Head of caudate nucleus (tissue), 42 donors: ENCODE measurements around the gene PLXNB3.

Experiments used
- DNase-seq, 42 donors: peaks; one replicate each; pipeline versions ENCODE4 v3.0.0 to v3.0.0-alpha.2; 2020 to 2021; ENCODE audit warnings: mixed read lengths in 7 of 42
- intact Hi-C: fragments of 100-400 bp; cut with DNase I; formaldehyde crosslinking; loops from one replicate; pipeline ENCODE4 v1.15.0; 2022

Gene PLXNB3

DNA sequence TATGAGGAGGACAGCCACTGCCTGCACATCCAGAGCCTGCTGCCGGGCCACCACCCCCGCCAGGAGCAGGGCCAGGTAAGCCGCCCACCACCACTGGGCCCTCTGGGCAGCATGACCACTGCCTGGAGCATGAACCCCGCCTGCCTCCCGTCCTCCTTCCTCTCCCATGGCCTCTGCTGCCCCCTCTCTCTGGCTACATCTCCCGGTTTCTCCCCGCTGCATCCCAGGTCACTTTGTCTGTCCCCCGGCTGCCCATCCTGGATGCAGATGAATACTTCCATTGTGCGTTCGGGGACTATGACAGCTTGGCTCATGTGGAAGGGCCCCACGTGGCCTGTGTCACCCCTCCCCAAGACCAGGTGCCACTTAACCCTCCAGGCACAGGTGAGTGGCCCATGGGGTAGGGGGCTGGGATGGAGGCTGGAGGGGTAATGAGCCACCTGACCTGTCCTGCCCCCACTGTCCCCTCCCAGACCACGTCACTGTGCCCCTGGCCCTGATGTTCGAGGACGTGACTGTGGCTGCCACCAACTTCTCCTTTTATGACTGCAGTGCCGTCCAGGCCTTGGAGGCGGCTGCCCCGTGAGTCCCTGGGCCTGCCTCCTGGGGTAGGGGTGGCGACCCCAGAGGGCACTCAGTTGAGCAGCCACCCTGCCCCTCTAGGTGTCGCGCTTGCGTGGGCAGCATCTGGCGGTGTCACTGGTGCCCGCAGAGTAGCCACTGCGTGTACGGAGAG, 6.0 kb downstream of the PLXNB3 start:
- intact Hi-C loops, result no loop called here
- peak in 19 of 42 donors; percentile 7 to 73 (median 38) for DNase-seq

GRCh38 chrX:153770601-153771414, 6.8 kb downstream of the PLXNB3 start:
- intact Hi-C loops, result no loop called here
- peak in 13 of 42 donors; percentile 1 to 35 (median 11) for DNase-seq

DNA sequence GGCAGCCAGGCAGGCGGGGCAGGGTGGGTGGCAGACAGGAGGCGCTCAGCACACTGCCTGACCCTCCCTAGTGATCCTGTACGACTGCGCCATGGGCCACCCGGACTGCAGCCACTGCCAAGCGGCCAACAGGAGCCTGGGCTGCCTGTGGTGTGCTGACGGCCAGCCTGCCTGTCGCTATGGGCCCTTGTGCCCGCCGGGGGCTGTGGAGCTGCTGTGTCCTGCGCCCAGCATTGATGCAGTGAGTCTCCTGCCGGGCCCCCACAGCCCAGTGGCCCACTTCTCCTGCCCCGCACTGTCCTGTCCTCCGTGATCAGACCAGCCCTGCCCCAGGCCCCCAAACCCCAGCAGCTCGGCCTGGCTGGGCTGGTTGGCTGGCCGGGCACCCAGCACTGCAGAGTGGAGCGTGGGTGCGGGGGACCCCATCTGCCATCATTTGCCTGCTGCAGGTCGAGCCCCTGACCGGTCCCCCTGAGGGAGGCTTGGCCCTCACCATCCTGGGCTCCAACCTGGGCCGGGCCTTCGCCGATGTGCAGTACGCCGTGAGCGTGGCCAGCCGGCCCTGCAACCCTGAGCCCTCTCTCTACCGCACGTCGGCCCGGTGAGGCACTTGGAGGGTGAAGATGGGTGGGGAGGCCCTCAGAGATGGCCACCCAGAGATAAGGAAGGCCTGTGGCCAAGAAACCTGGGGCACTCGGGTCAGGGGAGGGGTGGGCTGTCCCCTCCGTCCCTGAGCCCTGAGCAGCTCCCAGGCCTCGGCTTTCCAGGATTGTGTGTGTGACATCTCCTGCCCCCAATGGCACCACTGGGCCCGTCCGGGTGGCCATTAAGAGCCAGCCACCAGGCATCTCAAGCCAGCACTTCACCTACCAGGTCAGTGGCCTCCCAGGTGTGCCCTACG, 7.6 kb downstream of the PLXNB3 start:
- peak in 13 of 42 donors; percentile 1 to 39 (median 10) for DNase-seq

DNA sequence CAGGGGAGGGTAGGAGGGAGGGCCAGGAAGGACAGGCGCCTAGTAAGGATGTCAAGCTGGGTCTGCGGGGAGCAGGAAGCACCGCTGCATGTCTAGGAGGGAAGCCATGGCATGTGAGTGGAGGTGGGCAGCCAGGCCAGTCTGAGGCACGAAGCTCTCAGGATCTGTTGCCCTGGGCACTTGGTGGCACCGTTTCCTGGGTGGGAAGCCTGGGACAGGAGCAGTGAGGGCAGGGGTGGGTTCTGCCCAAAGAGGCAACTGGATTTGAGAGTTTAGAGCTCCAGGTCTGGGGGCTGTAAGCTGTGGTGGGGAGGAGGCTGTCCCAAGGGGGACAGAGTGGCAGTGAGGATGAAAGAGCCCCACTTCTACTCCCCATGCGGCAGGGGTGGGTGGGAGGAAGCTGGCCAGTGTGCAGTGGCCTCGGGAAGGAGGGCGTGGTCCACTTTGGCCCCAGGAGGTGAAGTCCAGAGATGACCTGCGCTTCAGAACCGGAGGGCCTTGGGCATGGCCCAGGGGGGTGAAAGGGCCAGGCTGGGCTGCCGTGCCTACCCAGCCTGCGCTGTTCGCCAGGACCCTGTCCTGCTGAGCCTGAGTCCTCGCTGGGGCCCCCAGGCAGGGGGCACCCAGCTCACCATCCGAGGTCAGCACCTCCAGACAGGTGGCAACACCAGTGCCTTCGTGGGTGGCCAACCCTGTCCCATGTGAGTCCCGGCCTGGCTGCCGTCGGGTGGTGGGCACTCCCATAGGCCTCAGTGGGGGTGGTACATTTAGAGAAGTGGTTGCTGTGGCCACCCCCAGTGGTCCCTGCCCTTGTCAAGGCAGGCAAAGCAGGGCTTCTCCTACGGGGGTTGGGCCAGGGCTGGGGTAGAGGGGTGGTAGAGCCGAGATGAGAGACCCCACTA, 8.5 kb downstream of the PLXNB3 start:
- intact Hi-C loops, result no loop called here
- peak in 9 of 42 donors; percentile 1 to 14 (median 5) for DNase-seq

More for the DNA sequence above, 7.6 kb downstream of the PLXNB3 start:
- intact Hi-C loops, result no loop called here

DNA sequence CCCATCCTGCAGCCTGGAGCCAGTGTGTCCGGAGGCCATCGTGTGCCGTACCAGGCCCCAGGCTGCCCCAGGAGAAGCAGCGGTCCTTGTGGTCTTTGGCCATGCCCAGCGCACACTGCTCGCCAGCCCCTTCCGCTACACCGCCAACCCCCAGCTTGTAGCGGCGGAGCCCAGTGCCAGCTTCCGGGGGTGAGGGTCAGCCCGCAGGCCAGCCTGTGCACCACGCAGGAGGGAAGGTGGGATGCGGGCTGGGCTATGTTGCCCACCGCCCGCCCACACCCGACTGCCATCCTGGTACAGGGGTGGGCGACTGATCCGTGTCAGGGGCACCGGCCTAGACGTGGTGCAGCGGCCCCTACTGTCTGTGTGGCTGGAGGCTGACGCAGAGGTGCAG, 9.2 kb downstream of the PLXNB3 start:
- DNase-seq, result peak in 6 of 42 donors; percentile 1 to 16 (median 6)
- intact Hi-C loops, result no loop called here

GRCh38 chrX:153773741-153774575, 9.9 kb downstream of the PLXNB3 start:
- DNase-seq, result peak in 7 of 42 donors; percentile 3 to 34 (median 7)
- intact Hi-C loops, result no loop called here

DNA sequence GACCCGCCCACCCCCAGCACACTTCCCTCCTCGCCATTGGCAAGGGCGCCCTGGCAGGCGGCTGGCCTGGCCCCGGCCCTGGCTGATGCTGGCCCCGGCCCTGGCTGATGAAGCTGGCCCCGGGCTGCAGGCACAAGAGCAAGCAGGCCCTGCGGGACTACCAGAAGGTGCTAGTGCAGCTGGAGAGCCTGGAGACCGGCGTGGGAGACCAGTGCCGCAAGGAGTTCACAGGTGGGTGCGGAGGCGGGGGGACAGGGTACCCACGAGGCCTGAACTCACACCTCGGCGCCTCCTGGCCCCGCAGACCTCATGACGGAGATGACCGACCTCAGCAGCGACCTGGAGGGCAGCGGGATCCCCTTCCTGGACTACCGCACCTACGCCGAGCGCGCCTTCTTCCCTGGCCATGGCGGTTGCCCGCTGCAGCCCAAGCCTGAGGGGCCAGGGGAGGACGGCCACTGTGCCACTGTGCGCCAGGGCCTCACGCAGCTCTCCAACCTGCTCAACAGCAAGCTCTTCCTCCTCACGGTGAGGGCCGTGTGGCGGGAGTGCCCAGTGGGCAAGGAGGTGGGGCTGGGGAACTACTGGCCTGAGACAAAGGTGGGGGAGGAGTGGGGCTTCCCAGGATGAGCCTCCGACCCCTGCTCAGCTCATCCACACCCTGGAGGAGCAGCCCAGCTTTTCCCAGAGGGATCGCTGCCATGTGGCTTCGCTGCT, 10.7 kb downstream of the PLXNB3 start:
- peak in 5 of 42 donors; percentile 1 to 6 (median 3) for DNase-seq
- intact Hi-C loops, result no loop called here

GRCh38 chrX:153775293-153776119, 11.5 kb downstream of the PLXNB3 start:
- intact Hi-C loops, result no loop called here
- DNase-seq, result peak in 4 of 42 donors; percentile 1 to 4 (median 2)

DNA sequence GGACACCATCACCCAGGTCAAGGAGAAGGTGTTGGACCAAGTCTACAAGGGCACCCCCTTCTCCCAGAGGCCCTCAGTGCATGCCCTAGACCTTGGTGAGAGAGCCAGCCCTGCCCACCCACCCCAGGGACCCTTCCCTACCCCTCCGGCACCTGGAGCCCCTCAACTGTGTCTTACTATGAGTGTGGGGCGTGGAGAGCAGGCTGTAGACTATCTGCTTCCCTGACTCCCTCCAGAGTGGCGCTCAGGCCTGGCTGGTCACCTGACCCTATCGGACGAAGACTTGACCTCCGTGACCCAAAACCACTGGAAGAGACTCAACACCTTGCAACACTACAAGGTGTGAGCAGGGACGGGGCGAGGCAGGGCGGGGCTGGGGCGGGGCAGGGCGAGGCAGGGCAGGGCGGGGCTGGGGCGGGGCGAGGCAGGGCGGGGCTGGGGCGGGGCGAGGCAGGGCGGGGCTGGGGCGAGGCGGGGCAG, 12.1 kb downstream of the PLXNB3 start:
- DNase-seq, result peak in 2 of 42 donors; percentile 3
- intact Hi-C loops, result no loop called here

GRCh38 chrX:153776611-153777045, 12.6 kb downstream of the PLXNB3 start:
- intact Hi-C loops, result no loop called here
- peak in 4 of 42 donors; percentile 1 to 5 (median 2) for DNase-seq

DNA sequence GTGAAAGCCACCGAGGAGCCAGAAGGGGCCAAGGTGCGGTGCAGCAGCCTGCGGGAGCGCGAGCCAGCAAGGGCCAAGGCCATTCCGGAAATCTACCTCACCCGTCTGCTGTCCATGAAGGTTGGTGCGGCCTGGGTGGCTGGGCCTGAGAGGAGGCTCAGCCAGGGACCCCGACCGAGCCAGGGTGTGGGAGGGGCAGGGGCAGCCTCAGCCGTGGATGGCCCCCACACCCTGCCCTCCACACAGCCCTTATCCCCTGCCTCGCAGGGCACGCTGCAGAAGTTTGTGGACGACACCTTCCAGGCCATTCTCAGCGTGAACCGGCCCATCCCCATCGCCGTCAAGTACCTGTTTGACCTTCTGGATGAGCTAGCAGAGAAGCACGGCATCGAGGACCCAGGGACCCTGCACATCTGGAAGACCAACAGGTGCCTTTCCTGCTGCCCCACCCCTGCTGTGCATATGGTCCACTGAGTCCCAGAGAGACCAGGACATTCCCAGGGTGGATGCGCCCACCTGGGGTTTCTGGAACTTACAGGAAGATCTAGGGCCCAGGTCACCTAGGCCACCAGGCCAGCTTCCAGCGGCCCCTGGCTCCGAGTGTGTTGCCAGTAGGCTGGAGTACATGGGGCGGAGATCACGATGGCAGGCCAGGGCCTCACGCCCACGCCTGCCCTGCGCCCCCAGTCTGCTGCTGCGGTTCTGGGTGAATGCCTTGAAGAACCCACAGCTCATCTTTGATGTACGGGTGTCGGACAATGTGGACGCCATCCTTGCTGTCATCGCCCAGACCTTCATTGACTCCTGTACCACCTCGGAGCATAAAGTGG, 13.4 kb downstream of the PLXNB3 start:
- peak in 5 of 42 donors; percentile 1 to 13 (median 5) for DNase-seq

DNA sequence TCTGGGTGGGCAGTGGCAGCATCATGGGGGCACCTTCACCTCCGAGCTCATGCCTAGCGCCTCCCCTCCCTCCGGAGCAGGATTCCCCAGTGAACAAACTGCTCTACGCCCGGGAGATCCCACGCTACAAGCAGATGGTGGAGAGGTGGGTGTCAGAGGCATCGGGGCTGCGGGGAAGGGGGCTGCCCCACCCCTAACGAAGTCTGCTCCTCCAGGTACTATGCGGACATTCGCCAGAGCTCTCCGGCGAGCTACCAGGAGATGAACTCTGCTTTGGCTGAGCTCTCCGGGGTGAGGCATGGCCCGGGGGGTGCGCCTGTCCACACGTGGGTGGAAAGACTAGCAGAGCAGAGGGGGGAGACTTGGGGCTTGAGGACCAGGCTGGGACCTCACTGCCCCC, 14.1 kb downstream of the PLXNB3 start:
- intact Hi-C loops, result no loop called here
- peak in 1 of 42 donors; percentile 5 for DNase-seq

More for the DNA sequence above, 13.4 kb downstream of the PLXNB3 start:
- intact Hi-C loops, result no loop called here

DNA sequence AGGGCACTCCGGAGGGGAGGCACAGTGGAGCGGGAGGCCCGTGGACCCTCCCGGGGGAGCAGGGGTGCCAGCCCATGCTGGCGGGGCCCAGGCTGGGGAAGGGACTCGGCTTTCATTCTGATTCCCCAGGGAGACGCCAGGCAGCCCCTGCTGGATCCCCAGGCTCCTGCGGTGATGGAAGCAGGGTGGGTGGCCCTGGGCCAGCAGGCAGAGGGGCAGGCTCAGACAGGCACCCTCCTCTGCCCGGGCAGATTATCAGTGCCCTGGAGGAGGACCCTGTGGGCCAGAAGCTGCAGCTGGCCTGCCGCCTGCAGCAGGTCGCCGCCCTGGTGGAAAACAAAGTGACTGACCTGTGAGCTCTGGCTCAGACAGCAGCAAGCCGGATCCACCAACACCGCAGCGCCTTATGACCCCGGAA, 14.6 kb downstream of the PLXNB3 start:
- intact Hi-C loops, result no loop called here
- no peak for DNase-seq

DNA sequence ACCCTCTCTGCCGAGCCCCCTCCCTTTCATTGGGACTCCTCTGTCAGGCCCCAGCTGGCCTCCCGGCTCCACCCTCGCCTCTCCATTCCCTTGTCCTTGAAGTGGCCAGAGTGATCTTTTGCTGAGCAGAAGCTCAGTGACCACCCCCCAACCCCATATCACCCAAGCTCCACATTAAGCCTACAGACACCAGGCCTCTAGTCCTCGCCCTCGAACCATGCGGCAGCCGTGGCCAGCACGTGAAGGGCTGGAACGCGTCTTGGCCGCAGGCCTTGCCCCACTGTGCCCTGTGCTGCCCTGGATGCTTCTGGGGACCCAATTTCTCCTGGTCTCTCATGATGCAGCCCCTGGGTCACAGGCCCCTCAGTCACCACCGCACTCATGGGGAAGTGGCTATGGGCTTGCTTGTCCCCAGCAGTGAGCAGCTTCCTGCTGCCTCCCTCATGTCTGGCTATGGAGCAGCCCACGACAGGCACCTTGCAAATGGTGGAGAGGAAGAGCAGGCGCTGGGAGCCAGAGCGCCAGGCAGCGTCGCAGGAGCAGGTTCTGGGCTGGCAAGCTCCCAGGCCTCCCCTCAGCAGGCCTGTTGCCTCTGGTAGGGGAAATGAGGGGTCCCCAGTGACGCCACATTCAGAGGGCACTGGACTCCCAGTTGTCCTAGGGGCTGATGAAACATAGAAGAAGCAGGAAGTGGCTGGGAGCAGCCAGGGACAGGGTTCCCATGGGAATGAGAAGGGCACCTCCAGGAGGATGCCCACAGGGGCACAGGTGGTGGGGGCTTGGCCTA, 16.0 kb downstream of the PLXNB3 start:
- DNase-seq, result no peak
- intact Hi-C loops, result no loop called here
